ENCODE results near the gene LRRC36. TPM values are rescaled to one million over a fixed set of nuclear protein-coding genes. Genes with fewer than 3 reads are reported as not detected.

Gene LRRC36
- total and polyA plus RNA-seq, 9 of the 15 experiments (the other 6 are each of a cell fraction or from before 2014, with no cell fraction given): 0.09 to 0.40 (median 0.17) TPM; not detected in 1

- Histone ChIP-seq H3K4me2 (ENCODE audit: insufficient read depth, low read length) (no peak overlapping the region), H3K9me3 (replicated peaks; ENCODE audit: control insufficient read depth, insufficient read depth, low read depth, low read length) (no peaks in the 10 kb centered on the region), H3K36me3 (ENCODE audit: control insufficient read depth, insufficient read depth, low read length) (no peaks in the 10 kb centered on the region), H3K27me3 (ENCODE audit: control insufficient read depth in 2 of 2, insufficient read depth in 2 of 2, low read length in 2 of 2) (peaks cover 47 to 88% of the 10 kb centered on the region in 2 experiments), H3K4me1 (replicated peaks in 1 of 2; ENCODE audit: control insufficient read depth in 2 of 2, insufficient read depth in 2 of 2, low read length in 2 of 2) (peaks cover 0 to 7% of the 10 kb centered on the region in 2 experiments; a peak in 2 of 5 replicates), H3K4me3 (no peak overlapping the region), H4K20me1 (replicated peaks; ENCODE audit: control insufficient read depth, insufficient read depth, low read length) (0 out of 2 replicates have a peak, but pooled peaks cover 4% of the 10 kb centered on the region), H3K9me1 (ENCODE audit: control insufficient read depth, insufficient read depth, low read length) (no peaks in the 10 kb centered on the region), H2AFZ (ENCODE audit: low read depth, low read length) (no peak overlapping the region), H3K79me2 (ENCODE audit: control insufficient read depth, insufficient read depth, low read length) (no peaks in the 10 kb centered on the region), H3K9ac (ENCODE audit: insufficient read depth in 1 of 2, low read depth in 2 of 2, low read length in 2 of 2) (no peak overlapping the region), H3K27ac (ENCODE audit: extremely low read depth, low read depth, low read length) (no peak overlapping the region)
- FAIRE-seq (no peak), ATAC-seq (no peak), DNase-seq (ENCODE audit: extremely low read depth in 1 of 4, low spot score in 3 of 4) (no peak)
- in situ Hi-C loops (cut with MboI) (loop anchor here (25.0 kb wide), 1 partner anchor 449 kb away; the partner anchor contains the start of gene CES3), intact Hi-C loops (cut with micrococcal nuclease) (loop anchor here (10.0 kb wide), 1 partner anchor 47 kb away; no protein-coding TSS in a partner anchor)
- ChIA-PET CTCF (ENCODE audit: low intra/inter-chr PET ratio) (no interaction called here), POLR2A (interaction anchor here (0.7 kb wide), 1 partner anchor 475 kb away, joined by 3 read pairs; no protein-coding TSS in a partner anchor)
- BruUV-seq (replicated peaks): no TSS peak
- 1% methylated on average over 3 of the region's 3 CpGs for WGBS (ENCODE audit: insufficient coverage, low coverage, missing lambda C conversion rate)
- no peak for TF ChIP-seq ELF1 (tag; IDR thresholded peaks at IDR 0.05)
- TF ChIP-seq TFAM (CRISPR knock-in tag; conservative IDR thresholded peaks at IDR 0.05): no peak
- no peak for TF ChIP-seq SMAD3 (CRISPR knock-in tag; conservative IDR thresholded peaks at IDR 0.05)
- TF ChIP-seq TEAD1 (CRISPR knock-in tag; IDR thresholded peaks at IDR 0.05): no peak
- TF ChIP-seq HLTF (IDR thresholded peaks at IDR 0.05): no peak
- no peak for TF ChIP-seq BRCA1 (IDR thresholded peaks at IDR 0.05)
- no peak for TF ChIP-seq BRCA1 (CRISPR knock-in tag; IDR thresholded peaks at IDR 0.05)
- TF ChIP-seq TCFL5 (CRISPR knock-in tag; conservative IDR thresholded peaks at IDR 0.05): no peak
- TF ChIP-seq RAD21 (CRISPR knock-in tag; conservative IDR thresholded peaks at IDR 0.05 in 1 of 2, IDR thresholded peaks at IDR 0.05 in 1 of 2): no peak
- TF ChIP-seq ETV6 (IDR thresholded peaks at IDR 0.05; ENCODE audit: borderline replicate concordance in 1 of 2, low read depth in 2 of 2, low read length in 1 of 2): no peak
- TF ChIP-seq ETV6 (CRISPR knock-in tag; IDR thresholded peaks at IDR 0.05; ENCODE audit: borderline replicate concordance): no peak
- no peak for TF ChIP-seq CREB1 (IDR thresholded peaks at IDR 0.05)
- TF ChIP-seq CREB1 (CRISPR knock-in tag; IDR thresholded peaks at IDR 0.05): no peak
- TF ChIP-seq ZNF318 (IDR thresholded peaks at IDR 0.05; ENCODE audit: borderline replicate concordance in 1 of 2, low read depth in 1 of 2): no peak
- no peak for TF ChIP-seq PHB (CRISPR knock-in tag; IDR thresholded peaks at IDR 0.05)
- no peak for TF ChIP-seq HDAC2 (IDR thresholded peaks at IDR 0.05)
- no peak for TF ChIP-seq RFX1 (IDR thresholded peaks at IDR 0.05)
- no peak for TF ChIP-seq MAFF (IDR thresholded peaks at IDR 0.05; ENCODE audit: low read length)
Observed at GRCh38 chr16:67411339-67411738, 84.7 kb downstream of the LRRC36 start.

Data from K562 (cell line).